K562 (cell line): ENCODE results near the gene ZNF620.

ENCODE experiments used
- ASH1L ChIP-seq: fragments of 450-650 bp; IDR thresholded peaks from 2 replicates; pipeline ENCODE4 v1.6.1; 2018; ENCODE audit warnings: borderline replicate concordance, mild to moderate bottlenecking, low read depth; ENCODE audit not compliant: partially characterized antibody
- ATF7 ChIP-seq: fragments of 450-650 bp; IDR thresholded peaks from 2 replicates; pipeline ENCODE4 v1.7.1; 2014; ENCODE audit warnings: mild to moderate bottlenecking, moderate library complexity
- BCOR ChIP-seq: fragments of 450-650 bp; IDR thresholded peaks from 2 replicates; pipeline ENCODE4 v1.6.1; 2016
- ETV5 ChIP-seq: sonication (generic); formaldehyde crosslinking; IDR thresholded peaks from 2 replicates; pipeline ENCODE4 v1.4.0; 2020; ENCODE audit warnings: low read depth, mild to moderate bottlenecking, missing genetic modification reagents
- POLR2A ChIP-seq: fragments of 450-650 bp; conservative IDR thresholded peaks from 2 replicates; pipeline ENCODE4 v1.6.1; 2016
- POLR3A ChIP-seq: IDR thresholded peaks from 2 replicates; pipeline ENCODE4 v1.6.1; 2011; ENCODE audit warnings: borderline replicate concordance, mild to moderate bottlenecking, moderate library complexity; ENCODE audit not compliant: insufficient read length, insufficient read depth; ENCODE audit errors: extremely low read depth
- RBBP5 ChIP-seq: fragments of 200-600 bp; sonication (generic); IDR thresholded peaks from 2 replicates; pipeline ENCODE4 v1.6.1; 2012; ENCODE audit warnings: borderline replicate concordance, mild to moderate bottlenecking, low read length, control low read depth, inconsistent platforms; ENCODE audit not compliant: insufficient read depth, poor library complexity, severe bottlenecking
- RBM14 ChIP-seq: fragments of 200-400 bp; formaldehyde crosslinking; IDR thresholded peaks from 2 replicates; pipeline ENCODE4 v1.6.1; 2018; ENCODE audit warnings: low read depth, mild to moderate bottlenecking, low read length, moderate library complexity, borderline replicate concordance; ENCODE audit not compliant: insufficient read depth
- ZFP36 ChIP-seq: fragments of 150-350 bp; IDR thresholded peaks from 2 replicates; pipeline ENCODE4 v1.6.1; 2018; ENCODE audit warnings: low read length, low read depth; ENCODE audit not compliant: partially characterized antibody
- ZNF140 ChIP-seq: fragments of 250-450 bp; sonication (Bioruptor Pico); IDR thresholded peaks from 2 replicates; pipeline ENCODE4 v1.8.0; 2021; ENCODE audit warnings: moderate library complexity, mild to moderate bottlenecking, inconsistent platforms
- ZZZ3 ChIP-seq: fragments of 450-650 bp; IDR thresholded peaks from 2 replicates; pipeline ENCODE4 v1.6.1; 2016; ENCODE audit warnings: antibody characterized with exemption, mild to moderate bottlenecking, moderate library complexity
- TF ChIP-seq, protein P1 (sequence below): sonication (generic); formaldehyde crosslinking; IDR thresholded peaks from 2 replicates; pipeline ENCODE4 v1.5.0; 2020; ENCODE audit warnings: missing genetic modification reagents
- TF ChIP-seq, protein P2 (sequence below): fragments of 250-450 bp; sonication (Bioruptor Pico); IDR thresholded peaks from 2 replicates; pipeline ENCODE4 v1.5.1; 2021; ENCODE audit warnings: mild to moderate bottlenecking
- TF ChIP-seq, protein P3 (sequence below), 3 experiments: IDR thresholded peaks in 2 of 3; conservative IDR thresholded peaks in 1 of 3; 2 replicates each; pipeline ENCODE4 v1.5.1; 2011 to 2012; ENCODE audit warnings: low read length in 3 of 3, mild to moderate bottlenecking in 3 of 3, control low read depth in 2 of 3, improper control_type of control experiment in 1 of 3, inconsistent platforms in 1 of 3, low read depth in 1 of 3, mixed read lengths in 1 of 3, moderate library complexity in 1 of 3; ENCODE audit not compliant: insufficient read depth in 2 of 3

- TF ChIP-seq ATF7 (no peak), RBBP5 (no peak), POLR2A (no peak), ZZZ3 (no peak), BCOR (no peak), POLR3A (no peak), ZNF140 (CRISPR knock-in tag) (no peak), RBM14 (no peak), ZFP36 (no peak), ASH1L (no peak), ETV5 (CRISPR knock-in tag) (no peak)
- TF ChIP-seq, protein P1, sequence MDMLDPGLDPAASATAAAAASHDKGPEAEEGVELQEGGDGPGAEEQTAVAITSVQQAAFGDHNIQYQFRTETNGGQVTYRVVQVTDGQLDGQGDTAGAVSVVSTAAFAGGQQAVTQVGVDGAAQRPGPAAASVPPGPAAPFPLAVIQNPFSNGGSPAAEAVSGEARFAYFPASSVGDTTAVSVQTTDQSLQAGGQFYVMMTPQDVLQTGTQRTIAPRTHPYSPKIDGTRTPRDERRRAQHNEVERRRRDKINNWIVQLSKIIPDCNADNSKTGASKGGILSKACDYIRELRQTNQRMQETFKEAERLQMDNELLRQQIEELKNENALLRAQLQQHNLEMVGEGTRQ (CRISPR knock-in tag) = no peak
- TF ChIP-seq, protein P2, sequence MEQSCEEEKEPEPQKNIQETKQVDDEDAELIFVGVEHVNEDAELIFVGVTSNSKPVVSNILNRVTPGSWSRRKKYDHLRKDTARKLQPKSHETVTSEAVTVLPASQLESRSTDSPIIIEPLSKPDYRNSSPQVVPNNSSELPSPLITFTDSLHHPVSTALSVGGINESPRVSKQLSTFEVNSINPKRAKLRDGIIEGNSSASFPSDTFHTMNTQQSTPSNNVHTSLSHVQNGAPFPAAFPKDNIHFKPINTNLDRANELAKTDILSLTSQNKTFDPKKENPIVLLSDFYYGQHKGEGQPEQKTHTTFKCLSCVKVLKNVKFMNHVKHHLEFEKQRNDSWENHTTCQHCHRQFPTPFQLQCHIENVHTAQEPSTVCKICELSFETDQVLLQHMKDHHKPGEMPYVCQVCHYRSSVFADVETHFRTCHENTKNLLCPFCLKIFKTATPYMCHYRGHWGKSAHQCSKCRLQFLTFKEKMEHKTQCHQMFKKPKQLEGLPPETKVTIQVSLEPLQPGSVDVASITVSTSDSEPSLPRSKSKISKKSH (CRISPR knock-in tag) = no peak
- TF ChIP-seq, protein P3, sequence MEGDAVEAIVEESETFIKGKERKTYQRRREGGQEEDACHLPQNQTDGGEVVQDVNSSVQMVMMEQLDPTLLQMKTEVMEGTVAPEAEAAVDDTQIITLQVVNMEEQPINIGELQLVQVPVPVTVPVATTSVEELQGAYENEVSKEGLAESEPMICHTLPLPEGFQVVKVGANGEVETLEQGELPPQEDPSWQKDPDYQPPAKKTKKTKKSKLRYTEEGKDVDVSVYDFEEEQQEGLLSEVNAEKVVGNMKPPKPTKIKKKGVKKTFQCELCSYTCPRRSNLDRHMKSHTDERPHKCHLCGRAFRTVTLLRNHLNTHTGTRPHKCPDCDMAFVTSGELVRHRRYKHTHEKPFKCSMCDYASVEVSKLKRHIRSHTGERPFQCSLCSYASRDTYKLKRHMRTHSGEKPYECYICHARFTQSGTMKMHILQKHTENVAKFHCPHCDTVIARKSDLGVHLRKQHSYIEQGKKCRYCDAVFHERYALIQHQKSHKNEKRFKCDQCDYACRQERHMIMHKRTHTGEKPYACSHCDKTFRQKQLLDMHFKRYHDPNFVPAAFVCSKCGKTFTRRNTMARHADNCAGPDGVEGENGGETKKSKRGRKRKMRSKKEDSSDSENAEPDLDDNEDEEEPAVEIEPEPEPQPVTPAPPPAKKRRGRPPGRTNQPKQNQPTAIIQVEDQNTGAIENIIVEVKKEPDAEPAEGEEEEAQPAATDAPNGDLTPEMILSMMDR (IDR thresholded peaks at IDR 0.05 in 2 of 3, conservative IDR thresholded peaks at IDR 0.05 in 1 of 3; ENCODE audit: insufficient read depth in 2 of 3, low read depth in 1 of 3, low read length in 3 of 3) = no peak
Observed at GRCh38 chr3:40550167-40550566, 44.3 kb downstream of the ZNF620 start.
